Suprapubic skin (tissue), 3 donors: ENCODE results near the gene TUBA1C.

Source experiments
- POLR2A ChIP-seq, 2 donors: fragments of 450-650 bp; IDR thresholded peaks; one replicate each; pipeline ENCODE4 v1.6.1; 2017; ENCODE audit warnings: antibody characterized with exemption in 2 of 2, mild to moderate bottlenecking in 2 of 2, moderate library complexity in 2 of 2
- TF ChIP-seq, protein P1 (sequence below), 2 donors: fragments of 200-600 bp in 1 of 2; fragments of 450-650 bp in 1 of 2; sonication (generic) in 1 of 2; IDR thresholded peaks; one replicate each; pipeline ENCODE4 v1.5.1; 2016 to 2019; ENCODE audit warnings: antibody characterized with exemption in 2 of 2, mild to moderate bottlenecking in 1 of 2, moderate library complexity in 1 of 2

DNA sequence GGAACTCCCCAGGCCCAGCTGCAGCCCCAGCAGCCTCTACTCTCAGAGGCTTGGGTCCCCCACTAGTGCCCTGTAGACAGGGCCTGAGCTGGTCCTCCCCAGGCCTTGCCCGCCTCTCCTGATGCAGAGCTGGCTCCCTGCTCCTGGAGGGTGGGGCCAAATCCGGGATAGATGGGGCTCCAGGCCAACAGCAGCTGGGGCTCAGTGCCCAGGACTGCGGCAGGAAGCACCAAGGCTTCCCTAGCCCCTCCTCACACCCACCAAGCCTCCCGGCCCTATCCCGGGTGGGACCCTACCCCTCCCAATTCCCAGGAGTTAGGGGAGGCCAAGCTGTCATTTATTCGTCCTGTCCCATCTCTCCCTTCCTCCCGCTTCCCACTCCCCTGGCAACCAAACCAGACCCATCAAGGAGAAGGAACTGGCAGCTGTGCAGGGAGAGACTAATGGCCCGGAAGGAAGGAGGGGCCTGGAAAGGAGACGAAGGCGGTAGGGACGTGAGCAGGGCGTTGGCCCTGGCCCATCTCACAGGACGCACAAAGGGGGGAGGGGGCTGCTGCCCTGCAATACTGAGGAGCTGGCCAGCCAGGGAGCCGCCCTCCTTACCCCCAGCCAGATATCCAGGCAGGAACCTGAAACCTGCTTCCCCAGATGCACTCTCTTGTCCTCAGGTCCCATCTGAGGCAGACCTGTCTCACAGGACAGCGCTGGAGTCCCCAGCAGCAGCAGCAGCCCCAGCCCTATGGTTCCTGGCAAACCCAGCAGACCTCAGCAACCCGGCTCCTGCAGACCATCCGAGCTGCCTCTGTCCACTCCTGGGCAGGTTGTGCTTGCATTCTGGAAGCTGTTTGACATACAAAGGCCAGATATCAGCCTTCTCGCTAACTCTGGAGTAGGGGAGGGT is 28.4 kb downstream of the TUBA1C start:
- TF ChIP-seq, protein P1, sequence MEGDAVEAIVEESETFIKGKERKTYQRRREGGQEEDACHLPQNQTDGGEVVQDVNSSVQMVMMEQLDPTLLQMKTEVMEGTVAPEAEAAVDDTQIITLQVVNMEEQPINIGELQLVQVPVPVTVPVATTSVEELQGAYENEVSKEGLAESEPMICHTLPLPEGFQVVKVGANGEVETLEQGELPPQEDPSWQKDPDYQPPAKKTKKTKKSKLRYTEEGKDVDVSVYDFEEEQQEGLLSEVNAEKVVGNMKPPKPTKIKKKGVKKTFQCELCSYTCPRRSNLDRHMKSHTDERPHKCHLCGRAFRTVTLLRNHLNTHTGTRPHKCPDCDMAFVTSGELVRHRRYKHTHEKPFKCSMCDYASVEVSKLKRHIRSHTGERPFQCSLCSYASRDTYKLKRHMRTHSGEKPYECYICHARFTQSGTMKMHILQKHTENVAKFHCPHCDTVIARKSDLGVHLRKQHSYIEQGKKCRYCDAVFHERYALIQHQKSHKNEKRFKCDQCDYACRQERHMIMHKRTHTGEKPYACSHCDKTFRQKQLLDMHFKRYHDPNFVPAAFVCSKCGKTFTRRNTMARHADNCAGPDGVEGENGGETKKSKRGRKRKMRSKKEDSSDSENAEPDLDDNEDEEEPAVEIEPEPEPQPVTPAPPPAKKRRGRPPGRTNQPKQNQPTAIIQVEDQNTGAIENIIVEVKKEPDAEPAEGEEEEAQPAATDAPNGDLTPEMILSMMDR (IDR thresholded peaks at IDR 0.05), result no peak
- no peak for TF ChIP-seq POLR2A (IDR thresholded peaks at IDR 0.05)
